B cell (primary cell): ENCODE measurements around the gene ADAMTSL1. TPM values are rescaled to one million over a fixed set of nuclear protein-coding genes. Genes with fewer than 3 reads are reported as not detected.

ENCODE experiments used
- ATAC-seq: fragments of 200-7000 bp; cut with Tn5 transposase; one replicate; pipeline ENCODE4 v1.10.0; 2021; ENCODE audit warnings: low read depth, mild to moderate bottlenecking, moderate number of reproducible peaks, moderate library complexity
- CTCF ChIA-PET: fragments of 350-600 bp; sonication (Branson Sonifier 250); formaldehyde crosslinking; loops from one replicate; lab custom pipeline; 2021; ENCODE audit warnings: antibody characterized with exemption, inconsistent platforms; lab: Charles Lee
- POLR2A ChIA-PET: fragments of 350-600 bp; sonication (Branson Sonifier 250); formaldehyde crosslinking; loops from one replicate; lab custom pipeline; 2021; ENCODE audit warnings: antibody characterized with exemption; lab: Charles Lee
- DNase-seq: peaks from one replicate; pipeline ENCODE4 v3.0.0; 2013
- H2AFZ ChIP-seq: 2 replicates; pipeline ENCODE4 v1.6.1; 2012; ENCODE audit warnings: mild to moderate bottlenecking, low read depth, low read length; ENCODE audit not compliant: insufficient read depth, poor library complexity, severe bottlenecking
- H3K27ac ChIP-seq, 2 donors: 1 replicate in 1 of 2; 2 replicates in 1 of 2; pipeline ENCODE4 v1.5.1; 2012 to 2013; ENCODE audit warnings: low read length in 2 of 2, mild to moderate bottlenecking in 2 of 2, moderate library complexity in 1 of 2
- H3K27me3 ChIP-seq, 4 experiments: fragments of 200-600 bp in 1 of 4; sonication (generic) in 1 of 4; replicated peaks in 1 of 4; 1 replicate in 2 of 4; 2 replicates in 2 of 4; pipeline versions ENCODE4 v1.6.1 to v1.7.0; 2013 to 2016; ENCODE audit warnings: low read length in 3 of 4, mild to moderate bottlenecking in 2 of 4, mixed read lengths in 1 of 4, moderate library complexity in 1 of 4; ENCODE audit not compliant: insufficient read depth in 4 of 4, control insufficient read depth in 3 of 4; ENCODE audit errors: control extremely low read depth in 1 of 4
- H3K36me3 ChIP-seq, 2 experiments: replicated peaks in 1 of 2; 1 replicate in 1 of 2; 2 replicates in 1 of 2; pipeline versions ENCODE4 v1.6.1 to v1.7.1; 2013; ENCODE audit warnings: low read length in 1 of 2; ENCODE audit not compliant: insufficient read depth in 2 of 2, control insufficient read depth in 1 of 2; ENCODE audit errors: control extremely low read depth in 1 of 2, extremely low read depth in 1 of 2
- H3K4me1 ChIP-seq, 2 donors: fragments of 200-600 bp in 1 of 2; sonication (generic) in 1 of 2; 1 replicate in 1 of 2; 2 replicates in 1 of 2; pipeline versions ENCODE4 v1.5.1 to v1.6.1; 2013 to 2017; ENCODE audit warnings: low read length in 2 of 2; ENCODE audit not compliant: control insufficient read depth in 2 of 2, insufficient read depth in 2 of 2
- H3K4me2 ChIP-seq: replicated peaks from 2 replicates; pipeline ENCODE3; 2012; ENCODE audit warnings: mild to moderate bottlenecking, low read depth, low read length; ENCODE audit not compliant: poor library complexity, severe bottlenecking
- H3K4me3 ChIP-seq, 5 experiments: fragments of 200-600 bp in 1 of 5; sonication (generic) in 1 of 5; 1 replicate in 3 of 5; 2 replicates in 2 of 5; pipeline versions ENCODE4 v1.5.1 to v1.7.0; 2011 to 2016; ENCODE audit warnings: low read length in 4 of 5, mild to moderate bottlenecking in 4 of 5, low read depth in 2 of 5, control low read depth in 1 of 5, moderate library complexity in 1 of 5; ENCODE audit not compliant: insufficient read depth in 1 of 5; ENCODE audit errors: control extremely low read depth in 1 of 5, extremely low read depth in 1 of 5
- H3K79me2 ChIP-seq: fragments of 200-600 bp; sonication (generic); one replicate; pipeline ENCODE4 v1.6.0; 2016; ENCODE audit warnings: low read length; ENCODE audit not compliant: control insufficient read depth, insufficient read depth
- H3K9ac ChIP-seq: fragments of 200-600 bp; sonication (generic); 2 replicates; pipeline ENCODE4 v1.6.1; 2017; ENCODE audit warnings: mild to moderate bottlenecking, low read length, moderate library complexity
- H3K9me3 ChIP-seq, 3 donors: one replicate each; pipeline versions ENCODE4 v1.6.1 to v1.7.1; 2013; ENCODE audit warnings: low read length in 2 of 3; ENCODE audit not compliant: control insufficient read depth in 2 of 3, insufficient read depth in 1 of 3; ENCODE audit errors: control extremely low read depth in 1 of 3
- H4K20me1 ChIP-seq: 2 replicates; pipeline ENCODE4 v1.6.0; 2012; ENCODE audit warnings: mild to moderate bottlenecking, low read length; ENCODE audit not compliant: insufficient read depth, control insufficient read depth, poor library complexity, severe bottlenecking
- H3K27ac Mint-ChIP-seq: one replicate; pipeline ENCODE4 v1.8.0; 2021; ENCODE audit warnings: mixed read lengths
- H3K27me3 Mint-ChIP-seq: one replicate; pipeline ENCODE4 v1.8.0; 2021; ENCODE audit warnings: mixed read lengths
- H3K4me1 Mint-ChIP-seq: one replicate; pipeline ENCODE4 v1.8.0; 2021; ENCODE audit warnings: mixed read lengths
- H3K4me3 Mint-ChIP-seq: one replicate; pipeline ENCODE4 v1.8.0; 2021; ENCODE audit warnings: mixed read lengths
- H3K9me3 Mint-ChIP-seq: one replicate; pipeline ENCODE4 v1.8.0; 2022; ENCODE audit warnings: mixed read lengths; ENCODE audit not compliant: insufficient read depth
- CTCF ChIP-seq: fragments of 200-600 bp; IDR thresholded peaks from one replicate; pipeline ENCODE4 v1.8.0; 2022; ENCODE audit warnings: antibody characterized with exemption, mild to moderate bottlenecking
- EZH2 ChIP-seq: IDR thresholded peaks from 2 replicates; pipeline ENCODE4 v1.6.1; 2012; ENCODE audit warnings: borderline replicate concordance, low read depth, mild to moderate bottlenecking, moderate library complexity, low read length; ENCODE audit not compliant: insufficient read depth, poor library complexity, severe bottlenecking
- WGBS: methylation state at CpG from one replicate; pipeline ENCODE4 v1.1.5; 2013; ENCODE audit warnings: missing lambda C conversion rate; ENCODE audit not compliant: insufficient coverage; 5-methylcytosine and 5-hydroxymethylcytosine counted together
- intact Hi-C: fragments of 100-400 bp; cut with micrococcal nuclease; formaldehyde crosslinking; loops from one replicate; pipeline ENCODE4 v1.10.0; 2022
- polyA plus RNA-seq: library from polyadenylated mRNA; depleted of rRNA; stranded (reverse); fragments of >200 nt; gene quantifications from 2 replicates; pipeline ENCODE4 v1.2.3, GENCODE V29; 2012
- total RNA-seq, 2 donors: library from RNA; stranded (reverse); fragments of 120-200 nt in 1 of 2; gene quantifications; 1 replicate in 1 of 2; 2 replicates in 1 of 2; pipeline versions ENCODE4 v1.2.3 to v1.2.4, GENCODE V29; 2013 to 2022

ADAMTSL1 gene
- total and polyA plus RNA-seq, 2 donors (not counting 1 experiment from before 2014, with no cell fraction given), result not detected

DNA sequence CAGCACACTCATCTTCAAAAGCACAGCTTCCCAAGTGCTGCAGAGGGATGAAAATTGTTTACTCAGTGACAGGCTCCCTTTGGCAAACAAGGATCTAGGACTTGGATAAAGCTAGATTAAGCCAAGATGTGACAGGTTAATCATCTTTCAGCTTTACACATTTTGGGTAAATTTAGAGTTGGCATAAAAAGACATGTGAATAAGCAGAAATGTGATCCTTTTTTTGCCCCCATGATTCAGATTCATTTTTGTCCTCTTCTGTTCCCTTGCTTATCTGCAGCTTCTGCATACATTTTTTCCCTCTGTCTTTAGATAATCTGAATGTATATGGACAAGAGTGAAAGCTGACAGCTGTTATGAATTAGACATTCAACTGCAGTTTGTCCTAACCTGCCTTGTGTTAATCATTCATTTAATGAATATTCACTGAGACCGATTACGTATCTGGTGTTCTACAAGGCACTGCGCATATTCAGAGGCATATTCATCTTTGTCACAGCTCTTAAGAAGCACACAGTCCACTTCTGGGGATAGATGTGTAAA lies 19.6 kb downstream of the ADAMTSL1 start:
- TF ChIP-seq EZH2, result no peak
- TF ChIP-seq CTCF, result no peak
- Histone ChIP-seq H3K36me3 (no peaks in the 10 kb centered on the region), H2AFZ (no peak overlapping the region), H3K4me1 (no peaks in the 10 kb centered on the region), H3K9me3 (no peaks in the 10 kb centered on the region), H3K4me2 (no peak overlapping the region), H3K27me3 (no peaks in the 10 kb centered on the region), H3K27ac (no peak overlapping the region), H3K4me3 (no peak overlapping the region), H3K79me2 (no peaks in the 10 kb centered on the region), H4K20me1 (no peaks in the 10 kb centered on the region), H3K9ac (no peak overlapping the region)
- Mint-ChIP-seq H3K9me3 (no peaks in the 10 kb centered on the region), H3K4me3 (no peak overlapping the region), H3K27ac (no peak overlapping the region), H3K4me1 (no peaks in the 10 kb centered on the region), H3K27me3 (no peaks in the 10 kb centered on the region)
- WGBS, result no CpG with 5 or more reads among the region's 3 CpGs
- DNase-seq (no peak), ATAC-seq (no peak)
- ChIA-PET CTCF (no interaction called here), POLR2A (no interaction called here)
- intact Hi-C loops, result no loop called here

- H3K4me1 Mint-ChIP-seq, result no peaks in the 10 kb centered on the region
Observed at GRCh38 chr9:18495065-18495464, 21.1 kb downstream of the ADAMTSL1 start.

More at GRCh38 chr9:18495065-18495464, 21.1 kb downstream of the ADAMTSL1 start:
- DNase-seq (no peak), ATAC-seq (no peak)
- Histone ChIP-seq H3K36me3 (no peaks in the 10 kb centered on the region), H3K4me1 (no peaks in the 10 kb centered on the region), H3K4me2 (no peak overlapping the region), H3K79me2 (no peaks in the 10 kb centered on the region), H3K27ac (no peak overlapping the region), H3K9ac (no peak overlapping the region), H3K27me3 (no peaks in the 10 kb centered on the region), H2AFZ (no peak overlapping the region), H4K20me1 (no peaks in the 10 kb centered on the region), H3K4me3 (no peak overlapping the region), H3K9me3 (no peaks in the 10 kb centered on the region)
- intact Hi-C loops, result no loop called here
- CTCF ChIA-PET, result no interaction called here
- POLR2A ChIA-PET, result no interaction called here
- WGBS, result 100% methylated on average over 2 of the region's 3 CpGs
- Mint-ChIP-seq H3K4me3 (no peak overlapping the region), H3K27ac (no peak overlapping the region), H3K9me3 (no peaks in the 10 kb centered on the region), H3K27me3 (no peaks in the 10 kb centered on the region)
- no peak for TF ChIP-seq CTCF
- TF ChIP-seq EZH2, result no peak
